Measurements from ENCODE around the gene SORCS2.

Gene SORCS2

GRCh38 chr4:7556558-7556957 is 364.2 kb downstream of the SORCS2 start:
- no peak overlapping the region for H3K27ac ChIP-seq (ENCODE audit: low read depth, low read length)
- no peaks in the 10 kb centered on the region for H3K4me1 ChIP-seq (ENCODE audit: insufficient read depth, low read length)
- no peaks in the 10 kb centered on the region for H3K27me3 ChIP-seq (ENCODE audit: insufficient read depth, low read length)
- H3K36me3 ChIP-seq (ENCODE audit: insufficient read depth, low read length) = no peaks in the 10 kb centered on the region
- no peak overlapping the region for H3K9ac ChIP-seq (ENCODE audit: low read depth, low read length)
- H3K4me3 ChIP-seq (ENCODE audit: low read length) = no peak overlapping the region
- H3K9me3 ChIP-seq (ENCODE audit: insufficient read depth, low read depth, low read length) = peaks cover 20% of the 10 kb centered on the region; the same call in 1 of the 2 replicates

- WGBS = 74% methylated on average over 7 of the region's 7 CpGs
- Histone ChIP-seq H3K9ac (ENCODE audit: low read depth, low read length) (no peak overlapping the region), H3K4me3 (ENCODE audit: low read length) (no peak overlapping the region), H3K27me3 (ENCODE audit: insufficient read depth, low read length) (no peaks in the 10 kb centered on the region), H3K4me1 (ENCODE audit: insufficient read depth, low read length) (no peaks in the 10 kb centered on the region), H3K36me3 (ENCODE audit: insufficient read depth, low read length) (no peaks in the 10 kb centered on the region), H3K27ac (ENCODE audit: low read depth, low read length) (no peak overlapping the region), H3K9me3 (ENCODE audit: insufficient read depth, low read depth, low read length) (peaks cover 18% of the 10 kb centered on the region; the same call in 1 of the 2 replicates)
These were observed 365.1 kb downstream of the SORCS2 start for GRCh38 chr4:7557456-7557855.

GRCh38 chr4:7558436-7558835 is 366.1 kb downstream of the SORCS2 start:
- no peak overlapping the region for H3K27ac ChIP-seq (ENCODE audit: low read depth, low read length)

GRCh38 chr4:7559316-7559715 is 367.0 kb downstream of the SORCS2 start:
- Histone ChIP-seq H3K27me3 (ENCODE audit: insufficient read depth, low read length) (no peaks in the 10 kb centered on the region), H3K36me3 (ENCODE audit: insufficient read depth, low read length) (no peaks in the 10 kb centered on the region), H3K9ac (ENCODE audit: low read depth, low read length) (no peak overlapping the region), H3K4me3 (ENCODE audit: low read length) (no peak overlapping the region), H3K9me3 (ENCODE audit: insufficient read depth, low read depth, low read length) (no peaks in the 10 kb centered on the region), H3K27ac (ENCODE audit: low read depth, low read length) (no peak overlapping the region), H3K4me1 (ENCODE audit: insufficient read depth, low read length) (no peaks in the 10 kb centered on the region)
- WGBS = 95% methylated on average over 7 of the region's 7 CpGs

More at GRCh38 chr4:7558436-7558835, 366.1 kb downstream of the SORCS2 start:
- no peaks in the 10 kb centered on the region for H3K27me3 ChIP-seq (ENCODE audit: insufficient read depth, low read length)
- peaks cover 8% of the 10 kb centered on the region; the same call in 1 of the 2 replicates for H3K9me3 ChIP-seq (ENCODE audit: insufficient read depth, low read depth, low read length)
- H3K4me1 ChIP-seq (ENCODE audit: insufficient read depth, low read length) = no peaks in the 10 kb centered on the region
- no peak overlapping the region for H3K9ac ChIP-seq (ENCODE audit: low read depth, low read length)
- WGBS = 93% methylated on average over 7 of the region's 7 CpGs
- no peaks in the 10 kb centered on the region for H3K36me3 ChIP-seq (ENCODE audit: insufficient read depth, low read length)
- no peak overlapping the region for H3K4me3 ChIP-seq (ENCODE audit: low read length)

GRCh38 chr4:7559741-7560395 is 367.5 kb downstream of the SORCS2 start:
- no peaks in the 10 kb centered on the region for H3K9me3 ChIP-seq (ENCODE audit: insufficient read depth, low read depth, low read length)
- H3K4me1 ChIP-seq (ENCODE audit: insufficient read depth, low read length) = no peaks in the 10 kb centered on the region
- WGBS = 93% methylated on average over 16 of the region's 16 CpGs
- no peak overlapping the region for H3K27ac ChIP-seq (ENCODE audit: low read depth, low read length)
- H3K27me3 ChIP-seq (ENCODE audit: insufficient read depth, low read length) = no peaks in the 10 kb centered on the region
- no peak overlapping the region for H3K9ac ChIP-seq (ENCODE audit: low read depth, low read length)
- H3K4me3 ChIP-seq (ENCODE audit: low read length) = no peak overlapping the region
- no peaks in the 10 kb centered on the region for H3K36me3 ChIP-seq (ENCODE audit: insufficient read depth, low read length)

GRCh38 chr4:7561557-7561956 is 369.2 kb downstream of the SORCS2 start:
- no peaks in the 10 kb centered on the region for H3K9me3 ChIP-seq (ENCODE audit: insufficient read depth, low read depth, low read length)
- WGBS = 89% methylated on average over 2 of the region's 2 CpGs
- H3K4me1 ChIP-seq (ENCODE audit: insufficient read depth, low read length) = no peaks in the 10 kb centered on the region
- H3K27me3 ChIP-seq (ENCODE audit: insufficient read depth, low read length) = no peaks in the 10 kb centered on the region
- no peak overlapping the region for H3K4me3 ChIP-seq (ENCODE audit: low read length)
- H3K36me3 ChIP-seq (ENCODE audit: insufficient read depth, low read length) = no peaks in the 10 kb centered on the region
- no peak overlapping the region for H3K27ac ChIP-seq (ENCODE audit: low read depth, low read length)
- H3K9ac ChIP-seq (ENCODE audit: low read depth, low read length) = no peak overlapping the region

GRCh38 chr4:7564242-7564641 is 371.9 kb downstream of the SORCS2 start:
- no peak overlapping the region for H3K4me3 ChIP-seq (ENCODE audit: low read length)
- no peaks in the 10 kb centered on the region for H3K9me3 ChIP-seq (ENCODE audit: insufficient read depth, low read depth, low read length)
- H3K36me3 ChIP-seq (ENCODE audit: insufficient read depth, low read length) = no peaks in the 10 kb centered on the region
- 90% methylated on average over 5 of the region's 5 CpGs for WGBS
- no peak overlapping the region for H3K27ac ChIP-seq (ENCODE audit: low read depth, low read length)
- no peak overlapping the region for H3K9ac ChIP-seq (ENCODE audit: low read depth, low read length)
- no peaks in the 10 kb centered on the region for H3K4me1 ChIP-seq (ENCODE audit: insufficient read depth, low read length)
- H3K27me3 ChIP-seq (ENCODE audit: insufficient read depth, low read length) = no peaks in the 10 kb centered on the region

- no peak overlapping the region for H3K27ac ChIP-seq (ENCODE audit: low read depth, low read length)
- WGBS = 95% methylated on average over 4 of the region's 4 CpGs
These were observed 373.1 kb downstream of the SORCS2 start for GRCh38 chr4:7565483-7565882.

GRCh38 chr4:7569810-7570783 is 377.8 kb downstream of the SORCS2 start:
- Histone ChIP-seq H3K4me3 (ENCODE audit: low read length) (no peak overlapping the region), H3K4me1 (ENCODE audit: insufficient read depth, low read length) (no peaks in the 10 kb centered on the region), H3K27me3 (ENCODE audit: insufficient read depth, low read length) (no peaks in the 10 kb centered on the region), H3K36me3 (ENCODE audit: insufficient read depth, low read length) (no peaks in the 10 kb centered on the region), H3K9me3 (ENCODE audit: insufficient read depth, low read depth, low read length) (no peaks in the 10 kb centered on the region), H3K9ac (ENCODE audit: low read depth, low read length) (no peak overlapping the region), H3K27ac (ENCODE audit: low read depth, low read length) (no peak overlapping the region)
- 89% methylated on average over 25 of the region's 25 CpGs for WGBS

More at GRCh38 chr4:7565483-7565882, 373.1 kb downstream of the SORCS2 start:
- no peaks in the 10 kb centered on the region for H3K36me3 ChIP-seq (ENCODE audit: insufficient read depth, low read length)
- no peaks in the 10 kb centered on the region for H3K9me3 ChIP-seq (ENCODE audit: insufficient read depth, low read depth, low read length)
- no peak overlapping the region for H3K4me3 ChIP-seq (ENCODE audit: low read length)
- H3K9ac ChIP-seq (ENCODE audit: low read depth, low read length) = no peak overlapping the region
- no peaks in the 10 kb centered on the region for H3K4me1 ChIP-seq (ENCODE audit: insufficient read depth, low read length)
- no peaks in the 10 kb centered on the region for H3K27me3 ChIP-seq (ENCODE audit: insufficient read depth, low read length)

- H3K27me3 ChIP-seq (ENCODE audit: insufficient read depth, low read length) = no peaks in the 10 kb centered on the region
- H3K4me1 ChIP-seq (ENCODE audit: insufficient read depth, low read length) = no peaks in the 10 kb centered on the region
- no peak overlapping the region for H3K27ac ChIP-seq (ENCODE audit: low read depth, low read length)
- H3K36me3 ChIP-seq (ENCODE audit: insufficient read depth, low read length) = no peaks in the 10 kb centered on the region
- no peak overlapping the region for H3K9ac ChIP-seq (ENCODE audit: low read depth, low read length)
- 90% methylated on average over 6 of the region's 6 CpGs for WGBS
- no peak overlapping the region for H3K4me3 ChIP-seq (ENCODE audit: low read length)
- H3K9me3 ChIP-seq (ENCODE audit: insufficient read depth, low read depth, low read length) = no peaks in the 10 kb centered on the region
These were observed 378.7 kb downstream of the SORCS2 start for GRCh38 chr4:7571001-7571400.

GRCh38 chr4:7571701-7572100 is 379.4 kb downstream of the SORCS2 start:
- Histone ChIP-seq H3K4me3 (ENCODE audit: low read length) (no peak overlapping the region), H3K9ac (ENCODE audit: low read depth, low read length) (no peak overlapping the region), H3K36me3 (ENCODE audit: insufficient read depth, low read length) (no peaks in the 10 kb centered on the region), H3K27ac (ENCODE audit: low read depth, low read length) (no peak overlapping the region), H3K27me3 (ENCODE audit: insufficient read depth, low read length) (no peaks in the 10 kb centered on the region), H3K4me1 (ENCODE audit: insufficient read depth, low read length) (no peaks in the 10 kb centered on the region), H3K9me3 (ENCODE audit: insufficient read depth, low read depth, low read length) (peaks cover 4% of the 10 kb centered on the region; the same call in 1 of the 2 replicates)
- 91% methylated on average over 12 of the region's 12 CpGs for WGBS

Measured in HUES64 (cell line).